ENCODE data around the gene TRANK1. TPM values are rescaled to one million over a fixed set of nuclear protein-coding genes. Genes with fewer than 3 reads are reported as not detected.

The TRANK1 gene
- total and polyA plus RNA-seq, 4 donors: 2.9 to 40.0 (median 10.2) TPM

DNA sequence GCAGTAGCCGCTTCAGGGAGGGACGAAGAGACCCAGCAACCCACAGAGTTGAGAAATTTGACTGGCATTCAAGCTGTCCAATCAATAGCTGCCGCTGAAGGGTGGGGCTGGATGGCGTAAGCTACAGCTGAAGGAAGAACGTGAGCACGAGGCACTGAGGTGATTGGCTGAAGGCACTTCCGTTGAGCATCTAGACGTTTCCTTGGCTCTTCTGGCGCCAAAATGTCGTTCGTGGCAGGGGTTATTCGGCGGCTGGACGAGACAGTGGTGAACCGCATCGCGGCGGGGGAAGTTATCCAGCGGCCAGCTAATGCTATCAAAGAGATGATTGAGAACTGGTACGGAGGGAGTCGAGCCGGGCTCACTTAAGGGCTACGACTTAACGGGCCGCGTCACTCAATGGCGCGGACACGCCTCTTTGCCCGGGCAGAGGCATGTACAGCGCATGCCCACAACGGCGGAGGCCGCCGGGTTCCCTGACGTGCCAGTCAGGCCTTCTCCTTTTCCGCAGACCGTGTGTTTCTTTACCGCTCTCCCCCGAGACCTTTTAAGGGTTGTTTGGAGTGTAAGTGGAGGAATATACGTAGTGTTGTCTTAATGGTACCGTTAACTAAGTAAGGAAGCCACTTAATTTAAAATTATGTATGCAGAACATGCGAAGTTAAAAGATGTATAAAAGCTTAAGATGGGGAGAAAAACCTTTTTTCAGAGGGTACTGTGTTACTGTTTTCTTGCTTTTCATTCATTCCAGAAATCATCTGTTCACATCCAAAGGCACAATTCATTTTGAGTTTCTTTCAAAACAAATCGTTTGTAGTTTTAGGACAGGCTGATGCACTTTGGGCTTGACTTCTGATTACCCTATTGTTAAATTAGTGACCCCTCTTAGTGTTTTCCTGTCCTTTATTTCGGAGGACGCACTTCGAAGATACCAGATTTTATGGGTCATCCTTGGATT, 48.8 kb upstream of the TRANK1 start, which contains the start of gene MLH1:
Gene MLH1 (plus strand): TSS at position 193 of the 958 bp plus-strand sequence. CDS start 30 bp downstream, at position 223.
- peak within 1 kb of the TSS; percentile 96 to 98 for H3K9ac ChIP-seq (ENCODE audit: low read depth in 1 of 2, low read length in 2 of 2)
- peaks cover 3 to 40% (median 24%) of the 10 kb centered on the region in 4 donors for H3K4me1 ChIP-seq (ENCODE audit: control insufficient read depth in 4 of 4, insufficient read depth in 4 of 4, low read length in 3 of 4)
- H3K36me3 ChIP-seq (ENCODE audit: control insufficient read depth in 4 of 4, insufficient read depth in 3 of 4, low read depth in 1 of 4, low read length in 3 of 4): peaks cover 2 to 15% (median 13%) of the 10 kb centered on the region in 4 donors
- H3K27me3 ChIP-seq (ENCODE audit: control insufficient read depth in 4 of 4, insufficient read depth in 4 of 4, low read length in 3 of 4): no peaks in the 10 kb centered on the region
- H3K9me3 ChIP-seq (ENCODE audit: control insufficient read depth in 4 of 4, low read length in 3 of 4): no peaks in the 10 kb centered on the region
- WGBS: under 1% methylated on average over 47 of the region's 47 CpGs
- peak; percentile 68 to 93 for TF ChIP-seq GABPA (IDR thresholded peaks at IDR 0.05 in 1 of 2, conservative IDR thresholded peaks at IDR 0.05 in 1 of 2)
- TF ChIP-seq, protein P1, sequence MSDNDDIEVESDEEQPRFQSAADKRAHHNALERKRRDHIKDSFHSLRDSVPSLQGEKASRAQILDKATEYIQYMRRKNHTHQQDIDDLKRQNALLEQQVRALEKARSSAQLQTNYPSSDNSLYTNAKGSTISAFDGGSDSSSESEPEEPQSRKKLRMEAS (IDR thresholded peaks at IDR 0.05): peak; percentile 97
- TF ChIP-seq FOXA2 (IDR thresholded peaks at IDR 0.05): no peak
- TF ChIP-seq NR2F2 (IDR thresholded peaks at IDR 0.05): peak; percentile 44
- peak; percentile 96 for TF ChIP-seq SP1 (IDR thresholded peaks at IDR 0.05)
- TF ChIP-seq FOXA1 (IDR thresholded peaks at IDR 0.05): no peak
- TF ChIP-seq, protein P2, sequence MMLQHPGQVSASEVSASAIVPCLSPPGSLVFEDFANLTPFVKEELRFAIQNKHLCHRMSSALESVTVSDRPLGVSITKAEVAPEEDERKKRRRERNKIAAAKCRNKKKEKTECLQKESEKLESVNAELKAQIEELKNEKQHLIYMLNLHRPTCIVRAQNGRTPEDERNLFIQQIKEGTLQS (IDR thresholded peaks at IDR 0.05): no peak
- TF ChIP-seq JUND (IDR thresholded peaks at IDR 0.05): no peak
- peak; percentile 66 for TF ChIP-seq TAF1 (conservative IDR thresholded peaks at IDR 0.05)
- no peak for TF ChIP-seq HNF4A (conservative IDR thresholded peaks at IDR 0.05)
- TF ChIP-seq YY1 (IDR thresholded peaks at IDR 0.05): peak; percentile 100
- TF ChIP-seq, protein P3, sequence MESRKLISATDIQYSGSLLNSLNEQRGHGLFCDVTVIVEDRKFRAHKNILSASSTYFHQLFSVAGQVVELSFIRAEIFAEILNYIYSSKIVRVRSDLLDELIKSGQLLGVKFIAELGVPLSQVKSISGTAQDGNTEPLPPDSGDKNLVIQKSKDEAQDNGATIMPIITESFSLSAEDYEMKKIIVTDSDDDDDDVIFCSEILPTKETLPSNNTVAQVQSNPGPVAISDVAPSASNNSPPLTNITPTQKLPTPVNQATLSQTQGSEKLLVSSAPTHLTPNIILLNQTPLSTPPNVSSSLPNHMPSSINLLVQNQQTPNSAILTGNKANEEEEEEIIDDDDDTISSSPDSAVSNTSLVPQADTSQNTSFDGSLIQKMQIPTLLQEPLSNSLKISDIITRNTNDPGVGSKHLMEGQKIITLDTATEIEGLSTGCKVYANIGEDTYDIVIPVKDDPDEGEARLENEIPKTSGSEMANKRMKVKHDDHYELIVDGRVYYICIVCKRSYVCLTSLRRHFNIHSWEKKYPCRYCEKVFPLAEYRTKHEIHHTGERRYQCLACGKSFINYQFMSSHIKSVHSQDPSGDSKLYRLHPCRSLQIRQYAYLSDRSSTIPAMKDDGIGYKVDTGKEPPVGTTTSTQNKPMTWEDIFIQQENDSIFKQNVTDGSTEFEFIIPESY (IDR thresholded peaks at IDR 0.05): peak; percentile 72
- TF ChIP-seq, protein P4, sequence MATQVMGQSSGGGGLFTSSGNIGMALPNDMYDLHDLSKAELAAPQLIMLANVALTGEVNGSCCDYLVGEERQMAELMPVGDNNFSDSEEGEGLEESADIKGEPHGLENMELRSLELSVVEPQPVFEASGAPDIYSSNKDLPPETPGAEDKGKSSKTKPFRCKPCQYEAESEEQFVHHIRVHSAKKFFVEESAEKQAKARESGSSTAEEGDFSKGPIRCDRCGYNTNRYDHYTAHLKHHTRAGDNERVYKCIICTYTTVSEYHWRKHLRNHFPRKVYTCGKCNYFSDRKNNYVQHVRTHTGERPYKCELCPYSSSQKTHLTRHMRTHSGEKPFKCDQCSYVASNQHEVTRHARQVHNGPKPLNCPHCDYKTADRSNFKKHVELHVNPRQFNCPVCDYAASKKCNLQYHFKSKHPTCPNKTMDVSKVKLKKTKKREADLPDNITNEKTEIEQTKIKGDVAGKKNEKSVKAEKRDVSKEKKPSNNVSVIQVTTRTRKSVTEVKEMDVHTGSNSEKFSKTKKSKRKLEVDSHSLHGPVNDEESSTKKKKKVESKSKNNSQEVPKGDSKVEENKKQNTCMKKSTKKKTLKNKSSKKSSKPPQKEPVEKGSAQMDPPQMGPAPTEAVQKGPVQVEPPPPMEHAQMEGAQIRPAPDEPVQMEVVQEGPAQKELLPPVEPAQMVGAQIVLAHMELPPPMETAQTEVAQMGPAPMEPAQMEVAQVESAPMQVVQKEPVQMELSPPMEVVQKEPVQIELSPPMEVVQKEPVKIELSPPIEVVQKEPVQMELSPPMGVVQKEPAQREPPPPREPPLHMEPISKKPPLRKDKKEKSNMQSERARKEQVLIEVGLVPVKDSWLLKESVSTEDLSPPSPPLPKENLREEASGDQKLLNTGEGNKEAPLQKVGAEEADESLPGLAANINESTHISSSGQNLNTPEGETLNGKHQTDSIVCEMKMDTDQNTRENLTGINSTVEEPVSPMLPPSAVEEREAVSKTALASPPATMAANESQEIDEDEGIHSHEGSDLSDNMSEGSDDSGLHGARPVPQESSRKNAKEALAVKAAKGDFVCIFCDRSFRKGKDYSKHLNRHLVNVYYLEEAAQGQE (IDR thresholded peaks at IDR 0.05): peak; percentile 79
- no peak for TF ChIP-seq HNF4G (IDR thresholded peaks at IDR 0.05)
- TF ChIP-seq RXRA (IDR thresholded peaks at IDR 0.05): peak in 1 of 2 donors; percentile 36
- TF ChIP-seq RAD21 (IDR thresholded peaks at IDR 0.05): peak in 1 of 2 donors; percentile 10
- TF ChIP-seq, protein P5, sequence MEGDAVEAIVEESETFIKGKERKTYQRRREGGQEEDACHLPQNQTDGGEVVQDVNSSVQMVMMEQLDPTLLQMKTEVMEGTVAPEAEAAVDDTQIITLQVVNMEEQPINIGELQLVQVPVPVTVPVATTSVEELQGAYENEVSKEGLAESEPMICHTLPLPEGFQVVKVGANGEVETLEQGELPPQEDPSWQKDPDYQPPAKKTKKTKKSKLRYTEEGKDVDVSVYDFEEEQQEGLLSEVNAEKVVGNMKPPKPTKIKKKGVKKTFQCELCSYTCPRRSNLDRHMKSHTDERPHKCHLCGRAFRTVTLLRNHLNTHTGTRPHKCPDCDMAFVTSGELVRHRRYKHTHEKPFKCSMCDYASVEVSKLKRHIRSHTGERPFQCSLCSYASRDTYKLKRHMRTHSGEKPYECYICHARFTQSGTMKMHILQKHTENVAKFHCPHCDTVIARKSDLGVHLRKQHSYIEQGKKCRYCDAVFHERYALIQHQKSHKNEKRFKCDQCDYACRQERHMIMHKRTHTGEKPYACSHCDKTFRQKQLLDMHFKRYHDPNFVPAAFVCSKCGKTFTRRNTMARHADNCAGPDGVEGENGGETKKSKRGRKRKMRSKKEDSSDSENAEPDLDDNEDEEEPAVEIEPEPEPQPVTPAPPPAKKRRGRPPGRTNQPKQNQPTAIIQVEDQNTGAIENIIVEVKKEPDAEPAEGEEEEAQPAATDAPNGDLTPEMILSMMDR (IDR thresholded peaks at IDR 0.05; ENCODE audit: low read depth, low read length, missing input control): no peak
- no peak for TF ChIP-seq EGR1 (IDR thresholded peaks at IDR 0.05; ENCODE audit: low read depth in 2 of 2)
- peak within 1 kb of the TSS; percentile 96 to 98 for H3K27ac ChIP-seq (ENCODE audit: low read depth in 1 of 2, low read length in 2 of 2)
- peak; percentile 99 for DNase-seq (ENCODE audit: low spot score)
- peak within 1 kb of the TSS; percentile 63 to 92 (median 89) for H3K4me3 ChIP-seq (ENCODE audit: low read depth in 1 of 3, low read length in 3 of 3)
